ENCODE data around the gene PDE11A.
"Not testable (repeated sequence)": the region's sequence is repeated elsewhere in the genome, so short reads cannot be mapped to it uniquely, and the experiment has no call there.

DNA sequence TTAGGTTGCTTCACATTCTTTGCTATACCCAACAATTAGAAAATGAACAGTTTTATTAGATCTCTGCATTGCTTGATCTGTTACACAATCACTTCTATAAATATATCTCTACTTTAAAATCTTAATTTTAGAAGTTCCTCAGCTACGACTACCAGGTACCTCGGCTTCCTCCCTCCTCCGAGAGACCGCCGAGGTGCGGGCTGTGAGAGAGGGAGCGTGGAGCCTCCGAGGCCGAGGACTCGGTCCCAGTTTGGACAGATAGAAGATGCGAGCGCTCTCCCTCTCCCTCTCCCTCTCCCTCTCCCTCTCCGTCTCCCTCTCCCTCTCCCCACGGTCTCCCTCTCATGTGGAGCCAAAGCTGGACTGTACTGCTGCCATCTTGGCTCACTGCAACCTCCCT is 128.0 kb downstream of the PDE11A start:
- TF ChIP-seq, protein P1, sequence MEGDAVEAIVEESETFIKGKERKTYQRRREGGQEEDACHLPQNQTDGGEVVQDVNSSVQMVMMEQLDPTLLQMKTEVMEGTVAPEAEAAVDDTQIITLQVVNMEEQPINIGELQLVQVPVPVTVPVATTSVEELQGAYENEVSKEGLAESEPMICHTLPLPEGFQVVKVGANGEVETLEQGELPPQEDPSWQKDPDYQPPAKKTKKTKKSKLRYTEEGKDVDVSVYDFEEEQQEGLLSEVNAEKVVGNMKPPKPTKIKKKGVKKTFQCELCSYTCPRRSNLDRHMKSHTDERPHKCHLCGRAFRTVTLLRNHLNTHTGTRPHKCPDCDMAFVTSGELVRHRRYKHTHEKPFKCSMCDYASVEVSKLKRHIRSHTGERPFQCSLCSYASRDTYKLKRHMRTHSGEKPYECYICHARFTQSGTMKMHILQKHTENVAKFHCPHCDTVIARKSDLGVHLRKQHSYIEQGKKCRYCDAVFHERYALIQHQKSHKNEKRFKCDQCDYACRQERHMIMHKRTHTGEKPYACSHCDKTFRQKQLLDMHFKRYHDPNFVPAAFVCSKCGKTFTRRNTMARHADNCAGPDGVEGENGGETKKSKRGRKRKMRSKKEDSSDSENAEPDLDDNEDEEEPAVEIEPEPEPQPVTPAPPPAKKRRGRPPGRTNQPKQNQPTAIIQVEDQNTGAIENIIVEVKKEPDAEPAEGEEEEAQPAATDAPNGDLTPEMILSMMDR (IDR thresholded peaks at IDR 0.05), result not testable (repeated sequence)
- not testable (repeated sequence) for TF ChIP-seq POLR2A (IDR thresholded peaks at IDR 0.05)
